Ramos (cell line): ENCODE data around the gene NKD2.
"Not testable (repeated sequence)": the region's sequence is repeated elsewhere in the genome, so short reads cannot be mapped to it uniquely, and the experiment has no call there.

Source experiments
- in situ Hi-C: fragments of 300-500 bp; cut with MboI; formaldehyde crosslinking; loops from one replicate; pipeline ENCODE4 v1.14.3; 2022; ENCODE audit warnings: low sequenced_read_pairs; ENCODE audit not compliant: unreplicated experiment

NKD2 gene

DNA sequence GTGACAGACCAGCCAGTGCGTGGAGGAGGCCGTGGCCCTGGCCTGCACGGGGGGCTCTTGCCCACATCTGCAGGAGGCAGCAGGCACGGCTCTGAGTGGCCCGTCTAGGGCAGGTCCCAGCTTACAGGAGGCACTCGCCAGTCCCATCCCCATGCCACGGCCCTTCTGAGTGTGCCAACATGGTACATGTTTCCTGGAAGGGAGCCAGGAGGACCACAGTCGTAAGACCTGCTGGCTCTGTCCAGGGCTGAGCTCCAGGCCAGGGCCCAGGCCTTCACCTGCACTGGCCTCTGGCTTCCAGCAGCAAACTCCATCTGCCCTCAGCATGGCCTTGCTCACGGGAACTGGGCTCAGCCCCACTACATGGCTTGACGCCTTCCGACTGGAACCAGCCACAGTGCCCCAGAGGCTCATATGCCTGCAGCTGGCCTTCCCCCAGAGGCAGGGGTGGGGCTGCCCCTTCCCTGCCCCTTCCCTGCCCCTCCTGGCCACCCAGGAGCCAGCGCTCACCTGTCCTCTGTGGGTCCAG, 3.8 kb downstream of the NKD2 start:
- in situ Hi-C loops = no loop called here

DNA sequence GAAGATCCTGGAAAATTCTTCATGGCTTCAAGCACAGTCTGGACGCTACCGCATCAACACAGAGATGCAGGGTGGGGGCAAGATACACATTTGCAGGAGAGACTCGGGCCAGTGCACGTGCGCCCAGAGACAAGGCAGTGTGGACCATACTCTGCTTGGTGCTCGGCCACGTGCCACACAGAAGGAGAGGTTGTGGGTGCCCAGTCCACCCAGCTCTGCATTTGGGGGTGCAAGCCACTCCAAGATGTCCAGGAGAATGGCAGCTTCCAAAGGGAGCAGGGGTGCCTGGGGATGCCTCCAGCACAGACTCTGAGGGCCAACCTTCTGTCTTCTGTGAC, 4.3 kb downstream of the NKD2 start:
- in situ Hi-C loops = no loop called here

DNA sequence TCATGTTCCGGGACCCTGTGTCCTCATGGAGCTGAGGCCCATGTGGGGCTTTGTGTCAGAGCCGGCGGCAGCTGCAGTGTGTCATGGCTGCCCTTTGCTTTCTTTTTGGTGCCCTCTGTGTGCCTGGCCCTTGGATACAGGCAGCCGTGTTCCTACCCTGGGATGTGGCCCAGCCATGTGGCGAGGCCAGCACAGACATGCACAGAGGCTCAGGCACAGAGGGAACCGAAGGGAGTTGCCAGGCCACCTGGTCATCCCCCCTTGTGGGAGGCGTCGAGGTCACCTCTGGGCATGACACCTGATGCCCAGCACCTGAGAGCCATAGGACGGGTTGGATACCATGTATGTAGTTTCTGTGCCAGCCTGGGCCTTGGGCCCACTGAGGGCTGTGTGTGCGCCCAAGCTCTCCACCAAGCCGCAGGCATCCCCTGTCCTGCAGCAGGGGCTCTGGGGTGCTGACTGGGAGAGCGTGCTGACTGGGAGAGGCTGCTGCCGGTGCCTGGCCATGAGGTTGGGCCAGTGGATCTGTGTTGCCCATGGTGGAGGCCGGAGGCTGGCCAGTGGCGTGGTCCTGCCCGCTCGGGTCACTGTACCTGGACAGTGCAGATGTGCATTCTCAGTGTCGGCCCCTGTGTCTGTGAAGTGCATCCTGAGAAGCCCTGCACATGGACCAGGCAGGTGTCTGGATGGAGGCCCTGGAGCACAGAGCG, 4.8 kb downstream of the NKD2 start:
- in situ Hi-C loops = no loop called here

DNA sequence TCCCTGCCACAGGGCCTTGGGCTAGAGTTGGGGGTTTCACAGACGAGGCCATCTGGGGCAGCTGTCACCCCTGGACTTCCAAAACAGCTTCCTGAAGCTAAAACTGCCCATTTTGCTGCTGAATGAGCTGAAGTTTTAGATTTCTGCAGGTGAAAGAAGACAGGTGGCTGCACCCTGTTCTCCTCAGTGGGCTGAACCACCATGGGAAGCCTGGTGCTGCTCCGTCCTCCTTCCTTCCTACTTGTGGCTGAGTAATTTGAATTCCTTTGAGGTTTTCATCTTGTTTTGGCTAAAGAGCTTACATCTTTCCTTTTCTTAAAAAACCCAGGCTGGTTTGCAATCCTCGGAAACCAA, 5.3 kb downstream of the NKD2 start:
- in situ Hi-C loops = no loop called here

DNA sequence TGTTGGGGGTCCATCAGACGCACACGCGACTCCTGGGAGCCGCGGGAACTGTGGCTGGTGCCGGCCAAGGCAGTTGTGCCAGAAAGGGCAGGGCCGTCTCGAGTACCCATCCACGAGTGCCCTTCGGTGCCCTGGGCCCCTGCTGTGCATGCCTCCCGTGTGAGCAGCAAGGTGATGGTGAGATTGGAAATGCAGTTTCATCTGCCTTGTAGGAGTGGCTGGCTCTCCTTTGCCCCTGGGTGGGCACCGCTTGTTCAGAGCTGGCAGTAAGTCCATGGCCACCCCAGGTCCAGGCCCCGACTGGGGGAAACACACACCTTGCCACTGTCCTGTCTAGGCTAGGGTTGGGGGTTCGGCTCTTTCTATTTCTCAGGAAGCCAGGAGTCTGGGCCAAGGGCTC, 5.7 kb downstream of the NKD2 start:
- in situ Hi-C loops = no loop called here

DNA sequence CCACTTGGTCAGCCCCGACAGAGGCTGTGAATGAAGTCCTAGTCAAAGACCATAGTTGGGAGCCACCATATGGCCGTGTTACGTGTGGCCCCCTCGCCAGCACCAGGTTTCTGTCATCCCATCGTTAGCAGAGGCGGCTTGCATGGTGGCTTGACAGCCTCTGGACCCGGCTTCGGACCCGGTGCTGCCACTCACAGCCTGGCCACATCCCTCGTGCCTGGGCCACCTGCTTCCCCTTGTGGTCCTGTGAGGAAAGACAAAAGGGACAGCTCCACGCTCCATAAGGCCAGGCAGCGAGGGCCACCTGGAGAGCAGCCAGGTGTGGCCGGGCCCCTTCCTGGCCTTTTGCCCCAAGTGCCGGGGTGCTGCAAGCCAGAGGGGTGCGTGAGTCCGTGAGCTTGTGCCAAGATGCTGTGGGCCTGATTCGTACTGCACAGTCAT, 6.2 kb downstream of the NKD2 start:
- in situ Hi-C loops = no loop called here

DNA sequence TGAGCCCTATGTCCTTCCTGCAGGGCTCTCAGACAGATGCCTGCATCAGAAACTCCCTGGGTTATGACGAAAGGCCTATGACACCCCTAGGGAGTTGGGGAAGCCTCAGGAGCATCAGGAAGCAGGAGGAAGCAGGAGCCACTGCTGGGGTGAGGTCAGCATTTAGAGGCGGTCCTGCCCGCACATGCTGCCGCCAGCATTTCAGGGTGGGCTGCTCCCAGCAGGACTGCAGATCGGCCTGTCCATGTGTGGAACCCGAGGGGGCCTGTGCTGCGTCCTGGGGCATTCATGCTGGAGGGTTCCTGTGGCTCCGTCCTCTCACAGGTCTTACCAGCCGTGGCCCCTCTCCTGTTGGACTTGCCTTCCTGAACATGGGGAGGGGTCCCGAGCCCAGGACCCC, 6.9 kb downstream of the NKD2 start:
- in situ Hi-C loops = no loop called here

DNA sequence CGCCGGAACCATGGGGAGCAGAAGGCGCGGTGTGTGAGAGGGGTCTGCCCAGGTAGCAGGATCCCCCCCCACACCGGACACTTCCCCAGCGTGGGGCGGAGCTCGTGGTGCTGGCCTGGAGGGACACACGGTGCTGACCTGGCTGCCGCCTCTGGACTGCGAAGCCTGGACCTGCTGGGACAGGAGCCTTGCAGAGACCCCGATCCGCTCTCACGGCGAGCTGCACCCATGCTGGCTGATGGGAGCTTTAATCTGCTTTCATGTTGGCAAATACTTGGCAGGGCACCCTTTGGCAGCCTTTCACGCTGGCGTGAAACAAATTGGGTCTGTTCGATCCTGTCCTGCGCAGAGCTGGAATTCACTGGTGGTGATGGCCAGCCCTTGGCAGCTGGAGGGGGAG, 7.4 kb downstream of the NKD2 start:
- in situ Hi-C loops = no loop called here

DNA sequence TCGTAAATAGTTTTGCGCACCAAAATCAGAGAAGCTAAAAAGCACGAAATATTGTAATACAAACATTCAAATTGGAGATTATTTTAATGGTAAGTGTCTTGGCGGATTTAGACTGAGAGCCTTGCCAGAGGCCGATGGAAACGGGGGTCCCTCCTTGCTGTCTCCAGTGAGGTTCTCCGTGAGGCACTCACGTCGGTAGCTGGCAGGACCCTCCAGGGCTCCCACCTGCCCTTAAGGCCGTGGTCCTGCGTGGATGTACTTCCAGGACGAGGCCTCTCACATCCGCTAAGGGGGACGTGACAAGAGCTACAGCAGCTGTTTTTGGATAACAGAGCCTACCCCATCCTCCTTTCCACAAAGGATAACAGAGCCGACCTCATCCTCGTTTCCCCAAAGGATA, 7.9 kb downstream of the NKD2 start:
- in situ Hi-C loops = no loop called here

DNA sequence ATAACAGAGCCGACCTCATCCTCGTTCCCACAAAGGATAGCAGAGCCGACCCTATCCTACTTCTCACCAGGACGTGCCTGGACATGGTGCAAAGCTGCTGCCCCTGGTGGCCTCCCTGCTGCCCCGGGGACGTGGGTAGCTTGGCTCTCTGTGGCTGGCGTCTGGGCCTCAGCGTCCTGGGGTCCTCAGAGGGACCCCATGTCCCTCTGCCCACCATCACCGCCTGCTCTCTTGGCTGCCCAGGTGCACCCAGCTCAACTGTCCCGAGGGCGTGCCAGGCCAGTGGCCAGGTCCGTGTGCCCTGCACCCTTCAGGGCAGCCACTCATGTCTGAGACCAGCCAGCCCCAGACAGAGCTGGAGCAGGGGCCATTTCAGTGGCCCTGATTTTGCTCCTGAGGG, 8.5 kb downstream of the NKD2 start:
- in situ Hi-C loops = no loop called here

DNA sequence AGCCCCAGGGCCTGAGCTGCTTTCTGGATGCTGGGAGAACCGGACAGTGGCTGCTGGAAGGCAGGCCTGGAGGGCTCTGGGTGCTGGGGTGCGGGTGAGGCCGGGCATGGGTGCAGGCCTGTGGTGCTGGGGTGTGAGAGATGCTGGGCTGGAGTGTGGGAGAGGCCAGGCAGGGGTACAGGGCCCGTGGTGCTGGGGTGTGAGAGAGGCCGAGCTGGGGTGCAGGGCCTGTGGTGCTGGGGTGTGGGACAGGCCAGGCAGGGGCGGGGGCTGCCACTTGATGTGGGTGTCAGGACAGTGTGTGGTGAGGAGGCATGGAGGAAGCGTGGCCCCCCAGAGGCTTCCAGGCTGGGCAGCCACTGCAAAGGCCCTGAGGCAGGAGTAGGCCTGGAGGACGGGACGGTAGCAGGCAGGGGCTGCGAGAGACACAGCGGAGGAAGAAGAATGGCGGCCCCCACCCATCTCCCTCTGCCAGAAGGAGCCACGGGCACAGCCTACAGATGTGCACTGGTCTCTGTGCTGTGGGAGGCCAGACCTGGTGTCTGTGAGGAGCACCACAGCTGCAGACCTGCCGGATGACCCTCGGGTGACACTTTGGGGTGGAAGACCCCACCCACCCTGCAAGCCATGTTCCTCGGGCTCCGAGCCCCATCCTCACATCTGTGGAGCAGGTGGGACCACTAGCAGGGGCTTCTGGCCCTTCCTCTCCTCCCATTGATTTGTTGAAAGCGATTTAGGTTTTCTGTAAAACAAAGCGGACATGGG, 9.3 kb downstream of the NKD2 start:
- in situ Hi-C loops = no loop called here

DNA sequence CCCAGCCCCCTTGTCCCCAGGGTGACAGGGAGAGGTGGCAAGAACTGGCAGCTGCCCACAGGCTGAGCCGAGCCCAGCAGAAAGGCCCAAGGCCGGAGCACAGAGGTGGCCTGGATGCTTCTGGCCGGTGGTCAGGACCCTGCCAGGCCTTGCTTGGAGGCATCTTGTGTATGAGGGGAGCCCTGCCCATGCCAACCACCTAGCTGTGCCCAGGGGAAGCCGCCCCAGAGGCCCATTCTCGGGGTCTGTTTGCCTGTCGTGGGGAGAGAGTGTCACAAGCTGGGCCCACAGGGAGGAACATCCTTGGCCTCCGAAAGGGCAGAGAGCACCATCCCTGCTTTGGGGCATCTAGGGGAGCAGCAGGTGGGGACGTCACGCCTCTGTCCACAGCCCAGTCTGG, 10.0 kb downstream of the NKD2 start:
- in situ Hi-C loops = no loop called here

DNA sequence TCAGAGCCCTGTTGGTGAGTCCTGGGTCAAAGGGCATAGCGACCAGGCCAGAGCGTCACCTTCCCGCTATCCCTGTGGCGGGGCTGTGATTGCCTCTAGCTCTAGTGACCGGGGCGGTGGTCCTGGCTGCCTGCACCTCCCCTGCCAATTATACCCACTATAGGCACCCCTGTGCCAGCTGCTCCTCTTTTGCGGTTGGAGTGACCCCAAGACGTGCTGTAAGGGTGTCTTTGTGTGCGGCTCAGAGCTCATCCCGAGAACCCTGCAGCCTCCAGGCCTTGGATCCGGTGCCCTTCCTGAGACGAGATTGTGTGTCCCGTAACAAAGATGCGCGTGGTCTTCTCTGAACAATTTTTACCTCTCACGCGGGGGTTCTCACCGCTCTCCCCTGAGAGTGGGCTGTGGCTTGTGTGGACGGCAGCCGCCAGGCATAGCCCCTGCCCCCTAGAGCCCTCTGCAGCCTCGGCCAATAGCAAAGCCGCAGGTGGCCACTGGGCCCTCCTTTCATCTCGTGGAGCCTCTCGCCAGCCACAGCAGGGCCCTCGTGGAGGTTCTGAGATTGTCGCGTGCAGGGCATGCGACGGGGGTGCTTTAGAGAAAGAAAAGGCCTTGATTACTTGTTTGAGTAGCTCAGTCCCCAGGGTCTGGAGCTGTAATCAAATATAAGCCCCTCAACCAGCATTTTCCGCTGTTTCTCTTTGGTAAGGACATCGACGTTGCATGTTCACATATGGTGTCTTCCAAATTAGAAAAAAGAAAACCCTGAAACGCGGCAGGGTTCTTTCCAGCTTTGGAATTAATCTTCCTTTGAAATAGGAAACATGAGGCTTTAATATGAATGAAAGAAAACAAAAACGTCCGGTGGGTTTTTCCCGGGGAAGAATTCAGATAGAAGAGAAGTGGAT, 10.7 kb downstream of the NKD2 start:
- in situ Hi-C loops = no loop called here

DNA sequence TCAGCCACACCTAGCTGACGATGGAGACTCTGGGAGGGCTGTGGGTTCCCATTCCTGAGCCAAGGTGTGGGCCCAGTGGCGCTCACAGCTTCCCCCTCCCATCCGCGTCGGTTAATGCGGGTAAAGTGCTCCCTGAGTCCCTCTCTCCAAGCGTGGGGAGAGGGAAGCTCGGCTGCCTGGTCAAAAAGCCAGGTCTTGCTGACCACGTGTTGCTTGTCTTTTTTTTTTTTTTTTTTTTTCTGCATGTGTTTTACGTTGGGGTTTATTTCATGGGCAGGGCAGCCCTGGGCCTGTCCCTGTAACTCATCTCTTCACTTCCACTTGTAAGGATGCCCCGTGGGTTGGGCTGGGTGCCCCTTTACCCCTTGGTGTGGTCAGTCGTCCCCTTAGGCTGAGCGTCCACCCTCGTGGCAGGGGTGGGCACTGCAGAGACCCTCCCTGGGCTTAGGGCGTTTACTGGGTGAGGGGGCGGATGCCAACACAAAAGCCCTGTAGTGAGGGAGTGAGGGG, 11.9 kb downstream of the NKD2 start:
- in situ Hi-C loops = no loop called here

DNA sequence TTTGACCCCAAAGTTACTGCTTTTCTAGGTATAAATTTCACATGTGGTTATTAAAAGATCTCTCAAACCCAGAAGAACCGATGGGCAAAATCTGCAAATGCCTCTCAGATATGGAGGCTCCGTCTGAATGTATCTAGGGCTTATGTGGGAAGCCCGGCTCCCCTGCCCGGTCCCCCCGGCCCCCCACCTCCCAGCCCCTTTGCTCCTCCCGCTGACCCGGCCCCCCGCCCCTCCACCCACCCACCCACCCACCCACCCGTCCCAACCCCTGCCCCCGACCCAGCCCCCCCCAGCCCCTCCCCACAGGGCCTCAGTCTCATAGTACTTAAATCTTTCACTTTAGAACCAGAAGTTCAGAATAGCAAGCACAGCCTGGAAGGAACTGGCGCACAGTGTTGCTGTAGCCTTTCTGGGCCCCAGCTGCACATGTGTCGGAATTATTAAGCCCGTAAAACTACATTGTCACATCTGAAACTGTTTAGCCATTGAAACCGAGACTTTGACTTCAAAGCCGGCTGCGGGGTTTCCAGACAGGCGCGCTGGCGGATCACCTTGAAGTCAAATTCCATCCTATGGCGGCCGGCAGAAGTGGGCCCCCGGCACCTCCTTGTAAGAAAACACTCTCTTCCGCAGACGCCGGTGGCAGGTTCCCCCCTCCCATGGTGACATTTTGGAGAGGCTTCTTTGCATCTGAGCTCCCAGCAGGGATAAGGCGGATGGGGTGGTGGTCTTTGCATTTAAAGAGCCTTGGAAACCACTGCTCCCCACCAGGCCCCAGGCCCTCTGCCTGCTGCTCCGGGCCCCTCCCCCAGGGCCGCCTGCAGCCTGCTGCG, 12.8 kb downstream of the NKD2 start:
- in situ Hi-C loops = no loop called here

DNA sequence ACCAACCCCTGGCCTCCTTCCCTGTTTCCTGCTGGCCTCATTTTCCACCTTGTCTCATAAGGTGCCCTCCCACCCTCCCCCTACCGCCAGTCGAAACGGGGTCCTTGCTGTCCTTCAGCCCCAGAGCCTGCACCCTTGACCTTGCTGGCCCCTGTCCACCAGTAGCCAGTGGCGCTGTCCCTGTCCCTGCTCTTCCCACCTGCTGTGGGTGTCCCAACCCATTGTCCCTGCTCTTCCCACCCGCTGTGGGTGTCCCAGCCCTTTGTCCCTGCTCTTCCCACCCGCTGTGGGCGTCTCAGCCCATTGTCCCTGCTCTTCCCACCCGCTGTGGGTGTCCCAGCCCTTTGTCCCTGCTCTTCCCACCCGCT, 13.4 kb downstream of the NKD2 start:
- in situ Hi-C loops = not testable (repeated sequence)

DNA sequence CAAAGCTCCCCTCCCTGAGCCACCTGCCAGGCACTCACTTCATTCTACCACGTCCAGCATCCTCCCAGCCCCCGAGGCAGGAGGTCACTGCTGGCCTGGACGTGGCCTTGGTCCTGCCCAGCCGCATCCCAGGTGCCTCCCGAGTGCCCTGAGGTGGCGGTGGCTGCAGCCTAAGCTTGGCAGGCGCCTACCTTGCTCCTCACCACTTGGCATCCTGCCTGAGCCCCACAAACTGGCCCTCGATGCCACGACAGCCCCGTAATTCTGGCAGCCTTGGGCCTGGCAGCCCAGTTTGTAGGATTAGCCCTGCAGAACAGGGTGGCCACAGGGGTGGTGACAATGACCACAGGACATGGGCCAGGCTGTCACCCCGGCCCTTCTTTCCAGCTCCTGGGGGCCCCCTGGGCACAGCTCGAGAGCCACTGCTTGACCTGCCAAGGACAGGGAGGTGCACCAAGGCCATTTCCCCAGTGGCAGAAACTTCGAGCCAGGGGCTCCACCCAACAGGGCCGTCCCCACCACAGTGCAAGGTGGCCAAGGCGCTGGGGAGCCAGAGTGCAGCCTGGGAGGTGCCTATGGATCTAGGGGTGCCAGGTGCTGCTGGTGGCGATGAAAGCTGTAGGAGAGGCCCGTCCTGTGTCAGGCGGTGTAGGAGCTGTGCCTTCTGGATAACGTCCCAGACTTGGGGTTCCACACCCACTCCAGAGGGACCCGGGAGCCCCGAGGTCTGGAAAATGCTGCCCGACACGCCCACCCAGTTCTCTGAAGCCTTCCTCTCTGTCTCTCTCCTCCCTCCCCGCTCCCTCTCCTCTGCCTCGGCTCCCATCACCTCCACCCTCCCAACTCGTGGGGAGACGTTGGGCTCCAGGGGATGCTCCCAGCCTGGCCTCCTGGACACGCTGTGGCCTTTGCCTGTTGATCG, 18.4 kb downstream of the NKD2 start:
- in situ Hi-C loops = no loop called here

DNA sequence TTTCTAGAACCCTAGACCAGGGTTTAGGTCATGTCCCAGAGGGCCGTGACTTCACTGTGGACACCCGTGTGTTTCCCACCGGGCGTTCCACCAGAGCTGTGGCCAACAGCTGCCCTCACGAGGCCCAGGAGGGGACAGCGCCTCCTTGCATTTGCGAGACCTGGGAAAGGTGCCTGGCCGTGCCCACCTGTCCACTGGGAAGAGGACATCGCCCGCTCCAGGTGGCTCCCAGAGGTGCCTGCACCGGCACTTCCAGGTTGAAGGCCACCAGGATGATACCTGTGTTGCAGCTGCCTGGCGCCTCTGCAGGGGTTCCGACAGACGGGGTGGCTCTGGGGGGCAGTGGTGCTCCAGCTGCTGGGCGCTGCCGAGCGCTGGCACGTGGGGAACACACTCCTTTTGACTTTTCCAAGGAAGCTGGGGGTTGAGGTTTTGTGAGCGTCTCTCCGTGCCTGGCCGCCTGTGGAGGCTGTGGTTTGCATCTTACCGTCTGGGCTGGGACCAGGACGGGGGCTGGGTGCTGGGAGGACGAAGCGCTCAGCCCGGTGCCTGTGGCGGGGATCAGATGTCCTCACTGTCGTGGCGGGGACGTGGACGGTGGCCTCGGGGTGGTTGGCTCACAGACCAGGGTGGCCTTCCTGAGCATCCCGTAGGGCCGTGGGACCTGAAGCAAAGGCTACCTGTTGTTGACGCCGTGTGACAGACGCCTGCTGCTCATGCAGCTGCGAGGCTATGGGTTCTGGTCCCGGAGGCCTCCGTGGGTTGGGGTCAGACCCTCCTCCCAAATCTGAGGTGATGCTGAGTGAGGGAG, 19.2 kb downstream of the NKD2 start:
- in situ Hi-C loops = no loop called here
